Bladder microvascular endothelial cell (primary cell): ENCODE measurements around the gene ANKRD52. TPM values are rescaled to one million over a fixed set of nuclear protein-coding genes. Genes with fewer than 3 reads are reported as not detected.

Source experiments
- total RNA-seq: library from RNA; depleted of rRNA; stranded (reverse); fragments of >200 nt; gene quantifications from 2 replicates; pipeline ENCODE4 v1.2.3, GENCODE V29; 2014

ANKRD52 gene
- total RNA-seq = 8.4 and 33.0 TPM in 2 replicates

GRCh38 chr12:56258068-56258819 lies at the start of gene ANKRD52:
ANKRD52 (minus strand) TSS chr12:56258384; CDS start chr12:56258269, 115 bp downstream.

GRCh38 chr12:56299853-56300643 lies 41.9 kb upstream of the ANKRD52 start, which contains the start of gene CS:
CS (minus strand) TSS chr12:56300330; CDS start chr12:56300201, 129 bp downstream.

GRCh38 chr12:56266693-56267442 lies 8.7 kb upstream of the ANKRD52 start, which contains the start of gene COQ10A:
COQ10A (plus strand) TSS chr12:56266942; CDS start chr12:56267119, 177 bp downstream.

GRCh38 chr12:56229916-56230431 lies 28.2 kb downstream of the ANKRD52 start, which contains the start of gene SLC39A5:
SLC39A5 (plus strand) TSS chr12:56230051; CDS start chr12:56231275, 1,224 bp downstream.

GRCh38 chr12:56224102-56224701 lies 34.0 kb downstream of the ANKRD52 start, which contains the start of gene NABP2:
NABP2 (plus strand) TSS chr12:56224342; CDS start chr12:56224857, 515 bp downstream.

GRCh38 chr12:56221757-56222530 lies 36.2 kb downstream of the ANKRD52 start, which contains the start of gene RNF41:
RNF41 (minus strand) TSS chr12:56221922; CDS start chr12:56214047, 7,875 bp downstream.

GRCh38 chr12:56189099-56189917 lies 68.9 kb downstream of the ANKRD52 start, which contains the start of gene SMARCC2:
SMARCC2 (minus strand) TSS chr12:56189483; CDS start chr12:56189461, 22 bp downstream.

Other genes starting within 250 kb of the ANKRD52 start
- 0.16 and 0.25 TPM in 2 replicates for gene IKZF4, start 237.3 kb downstream of the ANKRD52 start, total RNA-seq
- gene RPS26, start 216.5 kb downstream of the ANKRD52 start, total RNA-seq = 32.6 and 61.2 TPM in 2 replicates
- 0.63 TPM in 1 of 2 replicates, not detected in the other for gene ERBB3, start 178.2 kb downstream of the ANKRD52 start, total RNA-seq
- gene PA2G4, start 153.8 kb downstream of the ANKRD52 start, total RNA-seq = 114 and 216 TPM in 2 replicates
- 2,621 and 2,969 TPM in 2 replicates for gene RPL41, start 141.8 kb downstream of the ANKRD52 start, total RNA-seq
- gene ZC3H10, start 140.1 kb downstream of the ANKRD52 start, total RNA-seq = 4.4 and 6.4 TPM in 2 replicates
- gene ESYT1, start 130.1 kb downstream of the ANKRD52 start, total RNA-seq = 328 and 362 TPM in 2 replicates
- 69.4 and 71.4 TPM in 2 replicates for gene MYL6B, start 105.8 kb downstream of the ANKRD52 start, total RNA-seq
- 3,299 and 3,963 TPM in 2 replicates for gene MYL6, start 100.0 kb downstream of the ANKRD52 start, total RNA-seq
- 38.0 and 56.8 TPM in 2 replicates for gene SMARCC2, start 68.9 kb downstream of the ANKRD52 start, total RNA-seq
- 68.5 and 138 TPM in 2 replicates for gene RNF41, start 36.5 kb downstream of the ANKRD52 start, total RNA-seq
- 24.9 and 27.2 TPM in 2 replicates for gene NABP2, start 34.0 kb downstream of the ANKRD52 start, total RNA-seq
- gene SLC39A5, start 28.3 kb downstream of the ANKRD52 start, total RNA-seq = 0.38 TPM in 1 of 2 replicates, not detected in the other
- gene COQ10A, start 8.6 kb upstream of the ANKRD52 start, total RNA-seq = 4.5 and 7.7 TPM in 2 replicates
- 90.7 and 173 TPM in 2 replicates for gene CS, start 41.9 kb upstream of the ANKRD52 start, total RNA-seq
- 48.9 and 65.3 TPM in 2 replicates for gene CNPY2, start 57.6 kb upstream of the ANKRD52 start, total RNA-seq
- 11.2 and 21.5 TPM in 2 replicates for gene PAN2, start 75.6 kb upstream of the ANKRD52 start, total RNA-seq
- 0.19 TPM in 1 of 2 replicates, not detected in the other for gene IL23A, start 80.5 kb upstream of the ANKRD52 start, total RNA-seq
- 52.9 and 88.8 TPM in 2 replicates for gene STAT2, start 101.7 kb upstream of the ANKRD52 start, total RNA-seq
- gene APOF, start 104.5 kb upstream of the ANKRD52 start, total RNA-seq = not detected in 2 replicates
- gene TIMELESS, start 191.0 kb upstream of the ANKRD52 start, total RNA-seq = 11.3 and 15.8 TPM in 2 replicates
- 0.38 TPM in 1 of 2 replicates, not detected in the other for gene MIP, start 196.3 kb upstream of the ANKRD52 start, total RNA-seq
- gene SPRYD4, start 210.2 kb upstream of the ANKRD52 start, total RNA-seq = 1.3 and 2.0 TPM in 2 replicates
- 0.16 and 0.44 TPM in 2 replicates for gene GLS2, start 229.8 kb upstream of the ANKRD52 start, total RNA-seq